ENCODE data around the gene GATAD2A. TPM values are rescaled to one million over a fixed set of nuclear protein-coding genes. Genes with fewer than 3 reads are reported as not detected.
A peak's percentile ranks its signal among the peaks of the same experiment; 100 is the strongest.

GATAD2A gene
- polyA plus RNA-seq, 1 experiment: 22.0 TPM

GRCh38 chr19:19461671-19462622, 56.5 kb downstream of the GATAD2A start:
- TF ChIP-seq CTCF (IDR thresholded peaks at IDR 0.05; ENCODE audit: low read depth, low read length): no peak
- ChIA-PET POLR2A (no interaction called here), CTCF (interaction anchor here (0.8 kb wide), 1 partner anchor 14 kb away, joined by 4 read pairs; no protein-coding TSS in a partner anchor)
- no peak for DNase-seq (ENCODE audit: low read depth, low spot score)
- Histone ChIP-seq H3K27me3 (ENCODE audit: control insufficient read depth, insufficient read depth, low read length) (no peaks in the 10 kb centered on the region), H3K9me3 (ENCODE audit: control insufficient read depth, insufficient read depth, low read length) (peaks cover 16% of the 10 kb centered on the region), H3K4me3 (ENCODE audit: low read depth, low read length) (no peak overlapping the region), H3K27ac (ENCODE audit: low read depth, low read length) (peak overlapping the region; percentile 52)

DNA sequence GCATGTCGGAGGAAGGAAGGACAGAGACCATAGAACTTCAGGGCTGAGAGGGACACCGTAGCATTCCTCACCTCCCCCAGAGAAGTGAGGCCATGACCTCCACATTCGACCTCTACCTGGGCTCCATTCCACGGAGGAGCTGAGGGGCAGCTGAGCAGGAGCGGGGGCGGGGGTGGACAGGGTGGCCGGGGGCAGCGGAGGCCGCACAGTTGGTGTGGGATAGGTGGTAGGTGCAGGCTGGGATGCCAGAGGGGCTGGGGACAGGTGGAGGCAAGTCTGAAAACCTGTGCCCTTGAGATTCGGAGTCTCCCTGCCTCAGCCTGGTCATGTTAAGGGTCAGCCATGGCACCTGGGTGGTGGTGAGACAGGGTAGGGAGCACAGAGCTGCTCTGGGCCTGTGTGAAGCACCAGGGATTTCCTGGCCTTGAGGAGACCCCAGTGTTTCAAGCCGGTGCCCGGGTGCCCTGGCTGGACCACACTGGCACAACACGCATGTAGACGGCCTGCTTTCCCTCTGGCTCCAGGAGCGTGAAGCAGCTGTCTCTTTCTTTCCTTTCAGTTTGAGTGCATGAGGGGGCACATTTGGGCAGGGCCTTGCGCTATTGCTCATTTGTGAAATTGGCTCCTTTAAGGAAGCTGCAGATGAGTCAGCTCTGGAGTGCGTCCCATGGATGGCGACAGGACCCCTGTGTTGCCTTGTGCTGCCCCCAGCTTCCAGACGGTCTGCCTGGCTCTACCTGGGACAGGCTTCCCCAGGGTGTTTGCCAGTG, 58.1 kb downstream of the GATAD2A start:
- TF ChIP-seq CTCF (IDR thresholded peaks at IDR 0.05; ENCODE audit: low read depth, low read length): no peak
- H3K9me3 ChIP-seq (ENCODE audit: control insufficient read depth, insufficient read depth, low read length): peaks cover 28% of the 10 kb centered on the region
- H3K27ac ChIP-seq (ENCODE audit: low read depth, low read length): peak overlapping the region; percentile 84
- H3K4me3 ChIP-seq (ENCODE audit: low read depth, low read length): 0 out of 2 replicates have a peak overlapping the region, but pooled peaks have one; percentile 10
- no peaks in the 10 kb centered on the region for H3K27me3 ChIP-seq (ENCODE audit: control insufficient read depth, insufficient read depth, low read length)
- ChIA-PET CTCF (no interaction called here), POLR2A (interaction anchor here (0.6 to 1.3 kb wide), 3 partner anchors 22 to 124 kb away, joined by 3 to 5 read pairs (median 3); partner anchors contain the start of gene GATAD2A)
- no peak for DNase-seq (ENCODE audit: low read depth, low spot score)

DNA sequence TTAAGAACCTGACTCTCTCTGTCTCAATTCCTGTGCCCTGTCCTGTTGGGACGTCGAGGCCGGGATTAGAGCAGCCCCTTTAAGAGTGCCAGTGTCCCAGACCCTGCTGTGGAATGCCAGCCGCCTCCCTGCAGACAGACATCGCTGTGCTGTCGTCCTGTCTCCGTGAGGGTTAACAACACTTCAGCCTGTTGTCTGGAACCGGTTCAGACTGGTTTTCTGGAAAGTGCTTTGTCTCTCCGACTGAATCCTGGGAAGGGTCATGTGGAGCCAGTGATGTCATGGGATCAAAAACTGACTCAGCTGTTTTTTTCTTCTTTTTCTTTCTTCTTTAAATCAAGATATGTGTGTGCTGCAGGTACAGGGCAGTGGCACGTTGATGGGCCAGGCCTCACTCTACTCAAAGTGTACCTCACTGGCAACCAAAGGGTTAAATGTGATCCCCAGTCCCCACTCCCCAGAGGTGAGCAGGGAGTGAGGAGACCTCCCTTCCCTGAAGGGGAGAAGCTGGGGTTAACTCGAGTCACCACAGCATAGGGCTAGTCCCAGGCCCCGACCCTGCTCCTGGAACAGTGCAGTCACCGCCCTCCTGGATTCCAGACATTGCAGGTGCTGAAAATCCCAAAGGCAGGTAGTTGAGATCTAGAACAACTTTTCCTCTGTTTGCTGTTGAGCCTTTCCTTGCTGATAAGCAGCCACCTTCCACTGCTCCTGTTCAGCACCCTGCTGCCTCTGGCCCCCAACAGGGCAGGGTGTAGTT, 59.0 kb downstream of the GATAD2A start:
- H3K27me3 ChIP-seq (ENCODE audit: control insufficient read depth, insufficient read depth, low read length): no peaks in the 10 kb centered on the region
- no peak overlapping the region for H3K4me3 ChIP-seq (ENCODE audit: low read depth, low read length)
- TF ChIP-seq CTCF (IDR thresholded peaks at IDR 0.05; ENCODE audit: low read depth, low read length): no peak
- ChIA-PET POLR2A (interaction anchor here (1.0 to 1.3 kb wide), 2 partner anchors 21 to 59 kb away, joined by 3 to 5 read pairs; partner anchors contain the start of gene GATAD2A), CTCF (no interaction called here)
- DNase-seq (ENCODE audit: low read depth, low spot score): no peak
- H3K27ac ChIP-seq (ENCODE audit: low read depth, low read length): peak overlapping the region; percentile 84
- peaks cover 33% of the 10 kb centered on the region for H3K9me3 ChIP-seq (ENCODE audit: control insufficient read depth, insufficient read depth, low read length)

DNA sequence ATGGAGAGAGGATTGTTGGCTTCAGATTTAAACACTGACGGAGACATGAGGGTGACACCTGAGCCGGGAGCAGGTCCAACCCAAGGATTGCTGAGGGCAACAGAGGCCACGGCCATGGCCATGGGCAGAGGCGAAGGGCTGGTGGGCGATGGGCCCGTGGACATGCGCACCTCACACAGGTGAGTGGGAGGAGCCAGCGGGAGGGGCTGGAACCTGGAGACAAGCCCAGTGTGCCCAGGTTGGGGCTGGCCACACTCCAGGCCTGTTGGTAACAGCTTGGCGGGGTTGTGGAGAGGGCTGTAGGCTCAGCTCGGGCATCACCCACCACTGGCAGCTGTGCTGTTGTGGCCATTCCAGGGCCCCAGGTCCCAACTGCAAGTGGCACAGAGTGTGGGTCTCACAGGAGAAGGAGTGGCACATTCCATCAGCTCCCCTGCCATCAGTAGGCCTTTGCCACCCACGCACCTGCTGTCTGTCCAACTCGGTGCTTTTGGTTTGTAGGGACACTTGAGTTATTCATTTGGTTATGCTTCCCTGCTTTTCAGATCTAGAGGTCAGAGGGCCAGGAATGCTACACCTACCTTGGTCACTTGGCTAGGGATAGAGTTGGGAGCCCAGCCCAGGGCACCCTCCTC, 60.1 kb downstream of the GATAD2A start:
- DNase-seq (ENCODE audit: low read depth, low spot score): no peak
- CTCF ChIA-PET: no interaction called here
- Histone ChIP-seq H3K27ac (ENCODE audit: low read depth, low read length) (no peak overlapping the region), H3K27me3 (ENCODE audit: control insufficient read depth, insufficient read depth, low read length) (no peaks in the 10 kb centered on the region), H3K9me3 (ENCODE audit: control insufficient read depth, insufficient read depth, low read length) (peaks cover 36% of the 10 kb centered on the region), H3K4me3 (ENCODE audit: low read depth, low read length) (no peak overlapping the region)
- no peak for TF ChIP-seq CTCF (IDR thresholded peaks at IDR 0.05; ENCODE audit: low read depth, low read length)
- POLR2A ChIA-PET: no interaction called here

Data from AG04450 (cell line).